Right renal pelvis (tissue), 4 donors: ENCODE results near the gene RNF19B. TPM values are rescaled to one million over a fixed set of nuclear protein-coding genes. Genes with fewer than 3 reads are reported as not detected.

Source experiments
- DNase-seq, 4 donors: peaks; one replicate each; pipeline ENCODE4 v3.0.0-alpha.2; 2013; ENCODE audit warnings: low read depth in 4 of 4, low spot score in 3 of 4, missing footprints in 1 of 4
- polyA plus RNA-seq, 4 donors: library from polyadenylated mRNA; unstranded; fragments of 120-200 nt; gene quantifications; one replicate each; pipeline ENCODE4 v1.2.1, GENCODE V29; 2013; ENCODE audit not compliant: insufficient read length in 4 of 4

RNF19B gene
- polyA plus RNA-seq, 4 donors: 17.6 to 19.5 (median 18.7) TPM

DNA sequence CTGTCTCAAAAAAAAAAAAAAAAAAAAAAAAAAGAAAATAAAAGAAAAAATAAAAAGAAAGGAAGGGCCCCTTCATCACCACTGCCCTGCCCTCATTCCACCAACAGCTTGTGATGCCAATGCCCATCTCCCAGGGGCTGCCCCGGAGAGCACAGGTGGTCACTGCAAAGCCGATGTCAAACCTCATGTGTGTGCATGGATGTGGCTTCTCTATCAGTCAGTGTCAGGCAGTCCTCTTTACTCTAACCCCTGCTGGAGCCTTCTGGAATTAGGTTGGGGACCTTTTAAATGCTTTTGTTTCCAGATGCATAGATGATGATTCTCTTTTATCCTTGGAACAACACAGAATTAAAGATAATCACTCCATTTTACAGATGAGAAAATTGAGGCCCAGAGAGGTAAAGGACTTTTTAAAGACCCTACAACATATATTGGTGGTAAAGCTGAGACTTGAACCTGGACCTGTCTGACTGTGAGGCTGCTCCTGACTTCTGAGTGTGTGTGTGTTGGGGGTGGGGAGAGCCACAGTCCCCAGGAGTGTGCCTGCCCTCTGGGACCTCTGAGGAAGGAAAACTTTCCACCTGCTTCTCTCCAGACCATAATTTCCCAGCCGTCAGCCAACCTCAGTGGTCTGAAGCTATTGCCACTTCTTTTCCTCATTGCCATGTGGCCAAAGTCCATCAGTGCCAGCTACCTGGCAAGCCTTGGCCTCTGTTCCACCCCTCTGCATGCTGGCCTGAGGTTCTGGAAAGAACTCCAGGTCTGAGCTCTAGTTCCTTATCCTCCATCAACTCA, 60.4 kb downstream of the RNF19B start:
- no peak for DNase-seq

- no peak for DNase-seq
Measured at GRCh38 chr1:32902535-32902920, 62.1 kb downstream of the RNF19B start.

- no peak for DNase-seq
Measured at GRCh38 chr1:32901823-32902534, 62.6 kb downstream of the RNF19B start.

- no peak for DNase-seq
Measured at GRCh38 chr1:32900956-32901822, 63.4 kb downstream of the RNF19B start, which contains the start of gene TMEM54. TMEM54 (minus strand) TSS chr1:32901389; CDS start chr1:32901238, 151 bp downstream.

DNA sequence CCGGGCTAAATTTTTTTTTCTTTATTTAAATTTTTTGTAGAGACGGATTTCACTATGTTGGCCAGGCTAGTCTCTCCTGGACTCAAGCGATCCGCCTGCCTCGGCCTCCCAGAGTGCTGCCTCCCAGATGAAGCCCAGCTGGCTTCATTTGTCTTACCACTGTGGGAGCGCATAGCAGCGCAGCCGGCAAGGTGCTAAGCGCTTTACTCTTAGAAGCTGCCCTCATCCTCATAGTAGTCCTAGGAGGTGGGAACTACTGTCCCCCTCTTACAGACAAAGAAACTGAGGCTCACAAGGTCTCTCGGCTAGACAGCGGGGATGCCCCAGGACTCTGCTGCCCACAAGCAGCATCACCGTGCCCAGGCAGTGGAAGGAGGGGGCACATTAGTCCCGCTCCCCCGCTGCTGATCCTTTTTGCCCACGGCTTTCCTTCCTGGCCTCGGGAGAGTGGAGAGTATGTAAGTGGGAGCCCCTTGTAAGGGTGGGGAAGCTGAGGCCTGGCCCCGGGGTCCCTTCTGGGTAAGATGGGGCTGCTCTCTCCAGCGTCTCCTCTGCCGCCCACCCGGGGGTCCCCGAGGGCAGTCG, 64.1 kb downstream of the RNF19B start:
- DNase-seq: no peak

DNA sequence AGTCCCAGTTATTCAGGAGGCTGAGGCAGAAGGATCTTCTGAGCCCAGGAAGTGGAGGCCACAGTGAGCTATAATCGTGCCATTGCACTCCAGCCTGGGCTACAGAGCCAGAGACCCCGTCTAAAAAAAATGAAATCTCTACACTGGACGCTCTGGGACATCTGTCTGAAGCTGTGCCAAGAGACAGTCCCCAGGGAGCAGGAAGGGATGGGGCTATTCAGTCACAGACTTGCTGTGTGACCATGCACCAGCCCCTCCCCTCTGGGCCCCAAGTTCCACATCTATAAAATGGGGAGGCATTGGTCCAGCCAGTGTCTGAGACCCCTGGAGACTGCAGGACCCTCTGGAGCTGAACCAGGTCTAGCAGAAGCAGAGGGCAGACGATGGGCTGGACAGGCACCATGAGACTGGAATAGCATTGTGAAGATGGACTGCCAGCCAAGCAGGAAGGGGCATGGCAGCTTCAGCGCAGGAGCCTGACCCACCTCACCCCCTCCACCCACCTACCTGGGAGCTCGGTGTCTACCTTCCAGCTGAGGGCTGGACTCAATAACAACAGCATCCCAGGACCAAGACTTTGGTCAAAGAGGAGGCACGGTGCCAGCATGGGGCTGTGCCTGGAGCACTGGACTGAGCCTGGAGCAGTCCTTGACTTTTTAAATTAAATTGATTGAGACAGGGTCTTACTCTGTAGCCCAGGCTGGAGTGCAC, 64.9 kb downstream of the RNF19B start:
- DNase-seq: no peak

GRCh38 chr1:32898958-32899357, 65.7 kb downstream of the RNF19B start:
- no peak for DNase-seq

- no peak for DNase-seq
Measured at GRCh38 chr1:32898056-32898455, 66.6 kb downstream of the RNF19B start.

- DNase-seq: no peak
Measured at GRCh38 chr1:32897082-32898049, 67.2 kb downstream of the RNF19B start.

DNA sequence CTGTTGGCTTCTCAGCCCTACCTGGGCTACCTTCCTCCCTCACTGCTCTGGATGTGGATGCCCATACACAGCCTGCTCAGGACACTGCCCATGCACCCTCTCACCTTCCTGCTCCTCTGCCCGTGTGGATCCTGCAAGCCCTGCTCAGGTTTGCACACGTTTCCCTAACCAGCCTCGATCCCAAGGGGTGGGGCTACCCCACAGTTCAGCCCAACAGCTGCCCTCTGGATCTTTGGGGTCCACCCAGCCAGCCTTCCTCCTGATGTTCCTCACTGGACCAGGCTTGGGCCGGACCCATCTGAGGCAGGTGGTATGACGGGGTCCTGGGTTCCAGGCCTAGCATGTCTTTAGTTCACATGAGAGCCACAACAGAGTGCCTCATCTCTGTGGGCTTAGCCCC, 68.2 kb downstream of the RNF19B start:
- no peak for DNase-seq

- DNase-seq: no peak
Measured at GRCh38 chr1:32895325-32896215, 69.0 kb downstream of the RNF19B start.

- DNase-seq: no peak
Measured at GRCh38 chr1:32894681-32895080, 69.9 kb downstream of the RNF19B start.

DNA sequence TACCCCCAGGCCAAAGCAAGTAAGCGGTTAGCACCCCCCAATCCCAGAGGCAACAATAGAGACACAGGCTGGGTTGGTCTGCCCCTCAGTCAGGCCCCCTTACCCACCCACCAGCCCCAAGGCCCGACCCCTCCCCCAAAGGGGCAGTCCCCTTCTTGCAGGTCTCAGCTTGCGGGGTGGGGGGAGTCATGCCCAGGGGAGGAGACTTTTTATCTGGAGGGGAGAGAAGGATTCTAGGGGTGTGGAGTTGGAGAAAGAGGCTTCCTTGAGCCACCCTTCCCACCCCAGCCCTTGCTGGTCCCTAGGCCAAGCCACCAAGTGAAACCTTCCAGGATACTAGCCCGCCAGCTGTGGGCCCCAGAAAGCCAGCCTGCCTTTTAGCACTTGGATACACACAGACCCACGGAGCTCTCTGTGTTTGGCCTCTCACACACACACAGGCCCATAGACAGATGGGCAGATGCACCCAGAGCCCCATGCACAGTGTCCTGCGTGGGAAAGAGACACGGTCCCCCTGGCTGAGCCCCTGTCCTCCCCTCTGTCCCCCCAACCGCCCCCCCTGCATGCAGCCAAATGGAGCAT, 70.5 kb downstream of the RNF19B start:
- no peak for DNase-seq

- no peak for DNase-seq
Measured at GRCh38 chr1:32893198-32894018, 71.2 kb downstream of the RNF19B start.

- DNase-seq: no peak
Measured at GRCh38 chr1:32892368-32893197, 72.0 kb downstream of the RNF19B start.

DNA sequence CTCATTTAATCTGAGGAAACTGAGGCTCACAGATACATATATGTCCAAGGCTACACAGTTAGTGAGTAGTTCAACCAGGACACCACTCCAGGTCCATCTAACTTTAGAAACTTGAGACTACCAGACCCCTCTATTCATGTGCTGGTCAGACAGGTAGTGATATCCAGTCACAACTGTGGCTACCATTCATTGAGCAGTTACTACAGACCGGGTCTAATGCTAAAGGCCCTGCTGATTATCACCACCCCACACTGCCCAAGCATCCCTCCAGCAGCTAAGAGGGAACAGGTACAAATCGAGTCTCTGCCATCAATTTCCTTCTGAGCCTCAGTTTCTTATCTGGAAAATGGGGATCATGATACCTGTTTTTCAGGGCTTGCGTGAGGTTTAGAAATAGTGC, 73.0 kb downstream of the RNF19B start:
- no peak for DNase-seq
